Stimulated activated CD8-positive, alpha-beta memory T cell treated with anti-CD3 and anti-CD28 coated beads, Interleukin-2, amount 100 ng/mL, for 1 hour (primary cell): ENCODE data around the gene AP1B1.

ENCODE experiments used
- DNase-seq, 2 donors: peaks; one replicate each; pipeline ENCODE4 v3.0.0-alpha.2; 2020; ENCODE audit warnings: low read depth in 2 of 2

The AP1B1 gene

GRCh38 chr22:29331658-29332300 lies 56.6 kb downstream of the AP1B1 start:
- DNase-seq = no peak

- no peak for DNase-seq
Observed at GRCh38 chr22:29331213-29331612, 57.2 kb downstream of the AP1B1 start.

- DNase-seq = no peak
Observed at GRCh38 chr22:29330753-29331152, 57.6 kb downstream of the AP1B1 start.

- DNase-seq = no peak
Observed at GRCh38 chr22:29330291-29330690, 58.1 kb downstream of the AP1B1 start.

- DNase-seq = no peak
Observed at GRCh38 chr22:29329581-29329980, 58.8 kb downstream of the AP1B1 start.

GRCh38 chr22:29328566-29329500 lies 59.5 kb downstream of the AP1B1 start:
- no peak for DNase-seq

GRCh38 chr22:29328055-29328454 lies 60.3 kb downstream of the AP1B1 start:
- DNase-seq = no peak

GRCh38 chr22:29327089-29327764 lies 61.1 kb downstream of the AP1B1 start:
- no peak for DNase-seq

GRCh38 chr22:29326481-29326880 lies 61.9 kb downstream of the AP1B1 start:
- DNase-seq = no peak

- no peak for DNase-seq
Observed at GRCh38 chr22:29325785-29326315, 62.5 kb downstream of the AP1B1 start.

GRCh38 chr22:29325356-29325755 lies 63.0 kb downstream of the AP1B1 start:
- no peak for DNase-seq

- DNase-seq = no peak
Observed at GRCh38 chr22:29323641-29324040, 64.7 kb downstream of the AP1B1 start.

- no peak for DNase-seq
Observed at GRCh38 chr22:29320546-29320945, 67.8 kb downstream of the AP1B1 start.

GRCh38 chr22:29319072-29319471 lies 69.3 kb downstream of the AP1B1 start:
- DNase-seq = no peak

GRCh38 chr22:29317827-29318454 lies 70.4 kb downstream of the AP1B1 start:
- DNase-seq = no peak

- DNase-seq = no peak
Observed at GRCh38 chr22:29316141-29316828, 72.1 kb downstream of the AP1B1 start.

GRCh38 chr22:29315286-29316140 lies 72.9 kb downstream of the AP1B1 start, which contains the start of gene RASL10A:
Gene RASL10A (minus strand): TSS chr22:29315697. CDS start chr22:29315246, 451 bp downstream.
- no peak for DNase-seq

GRCh38 chr22:29314537-29315285 lies 73.7 kb downstream of the AP1B1 start:
- DNase-seq = no peak
